Heart left ventricle (tissue), 16 donors: ENCODE results near the gene FAM3B. TPM values are rescaled to one million over a fixed set of nuclear protein-coding genes. Genes with fewer than 3 reads are reported as not detected.

Experiments
- ATAC-seq, 4 donors: fragments of 200-7000 bp; cut with Tn5 transposase; one replicate each; pipeline ENCODE4 v1.9.1; 2020 to 2022; ENCODE audit warnings: moderate library complexity in 4 of 4, mild to moderate bottlenecking in 3 of 4, moderate number of reproducible peaks in 1 of 4
- DNase-seq, 5 donors: peaks; one replicate each; pipeline ENCODE4 v3.0.0-alpha.2; 2020
- H3K27ac ChIP-seq, 12 donors: fragments of 200-600 bp; sonication (generic) in 4 of 12; one replicate each; pipeline versions ENCODE4 v1.5.0 to v1.8.0; 2016 to 2022; ENCODE audit warnings: mild to moderate bottlenecking in 2 of 12
- H3K27me3 ChIP-seq, 9 donors: fragments of 200-600 bp; sonication (generic) in 2 of 9; one replicate each; pipeline versions ENCODE4 v1.5.1 to v1.8.0; 2016 to 2022; ENCODE audit warnings: mild to moderate bottlenecking in 3 of 9
- H3K36me3 ChIP-seq, 9 donors: fragments of 200-600 bp; sonication (generic) in 2 of 9; one replicate each; pipeline versions ENCODE4 v1.5.0 to v1.8.0; 2018 to 2022; ENCODE audit warnings: mild to moderate bottlenecking in 2 of 9
- H3K4me1 ChIP-seq, 12 donors: fragments of 200-600 bp; sonication (generic) in 4 of 12; one replicate each; pipeline versions ENCODE4 v1.5.0 to v1.8.0; 2016 to 2022; ENCODE audit warnings: mild to moderate bottlenecking in 3 of 12
- H3K4me3 ChIP-seq, 12 donors: fragments of 200-600 bp; sonication (generic) in 4 of 12; one replicate each; pipeline versions ENCODE4 v1.5.0 to v1.8.0; 2017 to 2022; ENCODE audit warnings: mild to moderate bottlenecking in 9 of 12, moderate library complexity in 4 of 12
- H3K9me3 ChIP-seq, 12 donors: fragments of 200-600 bp; sonication (generic) in 4 of 12; one replicate each; pipeline versions ENCODE4 v1.5.0 to v1.8.0; 2016 to 2022; ENCODE audit warnings: mild to moderate bottlenecking in 1 of 12
- POLR2A ChIP-seq, 2 donors: fragments of 450-650 bp; IDR thresholded peaks; one replicate each; pipeline ENCODE4 v1.6.1; 2017; ENCODE audit warnings: antibody characterized with exemption in 2 of 2, mild to moderate bottlenecking in 2 of 2, moderate library complexity in 2 of 2
- WGBS, 4 donors: extraction: QIAGEN DNeasy Blood & Tissue Kit in 2 of 4; methylation state at CpG; one replicate each; pipeline versions ENCODE4 v1.1.5 to v1.1.7; 2013 to 2018; 5-methylcytosine and 5-hydroxymethylcytosine counted together
- intact Hi-C, 10 donors: fragments of 100-400 bp; cut with DNase I; formaldehyde crosslinking; loops; one replicate each; pipeline versions ENCODE4 v1.11.1 to v1.14.2; 2022
- polyA plus RNA-seq, 2 donors: library from polyadenylated mRNA; stranded (reverse); fragments of 200-250 nt; gene quantifications; one replicate each; pipeline ENCODE4 v1.2.3, GENCODE V29; 2013
- total RNA-seq, 9 donors: library from RNA; depleted of rRNA in 2 of 9; stranded (reverse); fragments of >200 nt in 2 of 9; fragmentation: NEBNext Ultra II Directional in 3 of 9; extraction: Animal tissue kit (Norgen Biotek cat#: 25700) in 3 of 9; gene quantifications; one replicate each; pipeline versions ENCODE4 v1.1.0 to v1.2.4, GENCODE V29; 2016 to 2023
- TF ChIP-seq, protein P1 (sequence below), 12 donors: fragments of 200-600 bp; sonication (generic) in 4 of 12; IDR thresholded peaks; one replicate each; pipeline versions ENCODE4 v1.5.0 to v1.8.0; 2018 to 2022; ENCODE audit warnings: antibody characterized with exemption in 12 of 12, mild to moderate bottlenecking in 5 of 12
- donor health status: ischemic (EF 13 %, LVEDD 7.1; RV severe dilation, severe dysfunction).
- donor health status: healthy with polysubstance abuse.
- donor health status: DM: no; HTN: yes; CAD: no.
- donor health status: DM: no; HTN: no; CAD: no.
- donor health status: ischemic (EF 25% LVEDD 6.9; RV normal size, moderate dysfunction).
- donor health status: ischemic (EF 25% LVEDD 5.7; RV mildly dilated, moderate dysfunction).
- donor health status: healthy.
- donor health status: DM: yes; HTN: yes; CAD: no.
- donor health status: ischemic (EF 35%, LVEDD 5.7; RV mildly dilated, moderate dysfunction).
- donor health status: nonischemic (EF 11% LVEDD 7.7; RV severe dilation, severe dysfunction).
- donor health status: DM: yes; HTN: yes; CAD: no.
- donor health status: PGD.
- donor health status: ischemic (EF 29% LVEDD 5.4; RV normal size, mild dysfunction).
- donor health status: nonischemic (EF 23%, LVEDD 6.1; RV moderate dilation, normal function).

FAM3B gene
- total and polyA plus RNA-seq, 11 donors, result 0.10 to 0.54 TPM; not detected in 9

DNA sequence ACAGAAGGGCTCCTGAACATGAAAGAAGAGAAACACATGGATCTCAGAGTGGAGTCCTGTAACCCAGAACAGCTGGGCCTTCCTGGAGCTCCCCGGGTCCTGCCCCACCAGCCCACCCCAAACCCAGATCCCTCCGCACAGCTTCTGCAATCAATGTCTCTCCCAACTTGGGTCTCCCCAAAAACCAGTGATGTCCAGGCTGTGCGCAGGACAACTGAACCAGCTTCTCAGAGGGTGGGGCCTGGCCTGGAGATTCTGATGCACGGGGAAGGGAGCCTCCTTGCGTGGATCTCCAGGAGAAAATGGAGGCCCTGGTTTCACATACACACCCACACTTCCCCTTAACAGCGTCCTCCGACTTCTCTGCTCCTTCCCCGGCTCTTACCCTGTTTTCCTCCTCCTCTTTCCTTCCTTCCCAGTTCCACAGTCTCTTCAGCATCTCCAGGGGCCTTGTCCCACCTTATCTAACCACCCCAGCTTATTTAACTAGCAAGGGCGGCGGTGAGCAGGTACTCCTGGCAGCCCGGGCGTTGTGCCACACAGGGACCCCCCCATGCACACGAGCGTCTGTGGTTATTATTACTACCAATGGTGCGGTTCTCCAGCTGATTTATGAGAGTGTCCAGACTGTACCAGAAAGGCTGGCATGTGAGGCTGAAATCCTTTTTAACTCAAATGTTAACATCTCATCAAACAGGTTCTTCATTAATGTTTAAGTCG lies 34.0 kb downstream of the FAM3B start:
- Histone ChIP-seq H3K9me3 (no peaks in the 10 kb centered on the region), H3K36me3 (no peaks in the 10 kb centered on the region), H3K27me3 (peaks cover 0 to 10% (median 0%) of the 10 kb centered on the region in 9 donors), H3K27ac (no peak overlapping the region), H3K4me1 (no peaks in the 10 kb centered on the region), H3K4me3 (no peak overlapping the region)
- intact Hi-C loops, result loop anchor here in 1 of 10 donors (10.0 kb wide), 1 partner anchor 64 kb away; no protein-coding TSS in a partner anchor
- ATAC-seq (no peak), DNase-seq (no peak)
- 91 to 93% (median 93%) methylated on average over 16 of the region's 16 CpGs for WGBS, 4 donors
- no peak for TF ChIP-seq POLR2A (IDR thresholded peaks at IDR 0.05)
- TF ChIP-seq, protein P1, sequence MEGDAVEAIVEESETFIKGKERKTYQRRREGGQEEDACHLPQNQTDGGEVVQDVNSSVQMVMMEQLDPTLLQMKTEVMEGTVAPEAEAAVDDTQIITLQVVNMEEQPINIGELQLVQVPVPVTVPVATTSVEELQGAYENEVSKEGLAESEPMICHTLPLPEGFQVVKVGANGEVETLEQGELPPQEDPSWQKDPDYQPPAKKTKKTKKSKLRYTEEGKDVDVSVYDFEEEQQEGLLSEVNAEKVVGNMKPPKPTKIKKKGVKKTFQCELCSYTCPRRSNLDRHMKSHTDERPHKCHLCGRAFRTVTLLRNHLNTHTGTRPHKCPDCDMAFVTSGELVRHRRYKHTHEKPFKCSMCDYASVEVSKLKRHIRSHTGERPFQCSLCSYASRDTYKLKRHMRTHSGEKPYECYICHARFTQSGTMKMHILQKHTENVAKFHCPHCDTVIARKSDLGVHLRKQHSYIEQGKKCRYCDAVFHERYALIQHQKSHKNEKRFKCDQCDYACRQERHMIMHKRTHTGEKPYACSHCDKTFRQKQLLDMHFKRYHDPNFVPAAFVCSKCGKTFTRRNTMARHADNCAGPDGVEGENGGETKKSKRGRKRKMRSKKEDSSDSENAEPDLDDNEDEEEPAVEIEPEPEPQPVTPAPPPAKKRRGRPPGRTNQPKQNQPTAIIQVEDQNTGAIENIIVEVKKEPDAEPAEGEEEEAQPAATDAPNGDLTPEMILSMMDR (IDR thresholded peaks at IDR 0.05), result no peak

DNA sequence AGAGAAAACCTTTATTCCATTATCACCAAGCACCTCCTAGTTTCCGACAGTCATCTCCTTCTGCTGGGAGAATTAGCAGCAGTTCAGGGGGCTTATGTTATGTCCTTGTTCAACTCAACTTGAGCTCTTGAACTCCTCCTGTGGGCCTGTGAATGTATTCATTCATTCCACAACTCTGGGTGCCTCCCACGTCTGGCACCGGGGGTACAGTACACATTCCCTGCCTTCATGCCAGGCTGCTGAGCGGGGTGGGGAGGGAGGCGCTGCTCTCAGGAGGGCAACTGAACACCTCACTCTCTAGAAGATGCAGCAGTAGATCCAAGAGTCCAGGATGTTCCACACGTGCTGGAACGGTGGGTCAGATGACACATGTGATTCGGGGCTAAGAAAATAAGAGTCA lies 40.9 kb downstream of the FAM3B start:
- Histone ChIP-seq H3K36me3 (no peaks in the 10 kb centered on the region), H3K4me1 (peaks cover 0 to 13% (median 6%) of the 10 kb centered on the region in 12 donors), H3K9me3 (no peaks in the 10 kb centered on the region), H3K27me3 (peaks cover 0 to 6% (median 0%) of the 10 kb centered on the region in 9 donors), H3K27ac (no peak overlapping the region), H3K4me3 (no peak overlapping the region)
- 63 to 69% (median 65%) methylated on average over 8 of the region's 8 CpGs for WGBS, 4 donors
- DNase-seq (no peak), ATAC-seq (no peak)
- TF ChIP-seq POLR2A (IDR thresholded peaks at IDR 0.05), result no peak
- TF ChIP-seq, protein P1 (IDR thresholded peaks at IDR 0.05), result no peak
- intact Hi-C loops, result loop anchor here in 2 of 10 donors (5.0 to 10.0 kb wide), 2 partner anchors 57 to 75 kb away; no protein-coding TSS in a partner anchor

DNA sequence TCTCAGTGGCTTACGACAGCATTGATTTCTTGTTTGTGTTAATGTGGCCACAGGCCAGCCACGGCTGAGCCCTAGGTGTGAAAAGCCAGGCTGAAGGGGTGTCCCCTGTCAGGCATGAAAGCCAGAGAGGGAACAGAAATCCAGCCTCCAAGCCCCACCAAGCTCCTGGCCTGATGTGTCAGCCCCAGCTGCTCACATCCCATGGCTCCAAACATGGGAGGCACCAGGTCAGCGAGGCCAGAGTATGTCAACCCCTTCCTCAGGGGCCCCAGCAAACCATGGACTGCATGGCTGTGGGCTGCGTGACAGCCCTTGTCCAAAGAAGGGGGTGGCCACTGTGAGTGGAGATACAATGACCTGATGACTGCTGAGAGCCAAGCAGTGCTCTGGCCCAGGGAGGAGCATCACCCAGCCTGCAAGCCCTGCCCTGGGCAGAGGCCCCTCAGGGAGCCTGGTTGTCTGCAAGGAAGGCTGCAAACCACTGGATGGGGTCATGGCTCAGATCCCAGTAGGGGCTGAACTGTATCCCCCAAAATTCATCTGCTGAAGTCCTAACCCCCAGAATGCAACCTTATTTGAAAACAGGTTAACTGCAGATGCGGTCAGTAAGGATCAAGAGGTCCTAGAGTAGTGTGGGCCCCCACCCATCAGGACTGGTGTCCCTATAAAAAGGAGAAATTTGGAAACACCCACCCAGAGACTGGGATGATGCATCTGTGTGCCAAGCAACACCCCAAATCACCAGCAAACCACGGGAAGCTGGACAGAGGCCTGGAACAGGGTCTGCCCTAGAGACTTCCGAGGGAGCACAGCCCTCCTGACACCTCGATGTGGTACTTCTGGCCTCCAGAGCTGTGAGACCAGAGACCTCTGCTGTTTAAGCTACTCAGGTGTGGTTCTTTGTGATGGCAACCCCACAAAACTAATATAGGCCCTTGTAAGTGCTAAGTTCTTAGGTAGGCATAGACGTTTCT lies 41.9 kb downstream of the FAM3B start:
- H3K4me1 ChIP-seq, result peaks cover 0 to 22% (median 14%) of the 10 kb centered on the region in 12 donors
- ATAC-seq (no peak), DNase-seq (no peak)
- intact Hi-C loops, result loop anchor here in 2 of 10 donors (5.0 to 10.0 kb wide), 2 partner anchors 56 to 76 kb away; no protein-coding TSS in a partner anchor
- no peaks in the 10 kb centered on the region for H3K36me3 ChIP-seq
- TF ChIP-seq, protein P1 (IDR thresholded peaks at IDR 0.05), result no peak
- no peak for TF ChIP-seq POLR2A (IDR thresholded peaks at IDR 0.05)
- H3K27ac ChIP-seq, result no peak overlapping the region
- 85 to 87% (median 85%) methylated on average over 9 of the region's 9 CpGs for WGBS, 4 donors
- peaks cover 0 to 5% (median 0%) of the 10 kb centered on the region in 9 donors for H3K27me3 ChIP-seq
- no peaks in the 10 kb centered on the region for H3K9me3 ChIP-seq
- no peak overlapping the region for H3K4me3 ChIP-seq
